NCI-H2227 (cell line): ENCODE results near the gene EFEMP1.

Experiments
- DNase-seq: peaks from one replicate; lab custom pipeline; 2025; ENCODE audit not compliant: unreplicated experiment; lab: John Stamatoyannopoulos, UW

Gene EFEMP1

DNA sequence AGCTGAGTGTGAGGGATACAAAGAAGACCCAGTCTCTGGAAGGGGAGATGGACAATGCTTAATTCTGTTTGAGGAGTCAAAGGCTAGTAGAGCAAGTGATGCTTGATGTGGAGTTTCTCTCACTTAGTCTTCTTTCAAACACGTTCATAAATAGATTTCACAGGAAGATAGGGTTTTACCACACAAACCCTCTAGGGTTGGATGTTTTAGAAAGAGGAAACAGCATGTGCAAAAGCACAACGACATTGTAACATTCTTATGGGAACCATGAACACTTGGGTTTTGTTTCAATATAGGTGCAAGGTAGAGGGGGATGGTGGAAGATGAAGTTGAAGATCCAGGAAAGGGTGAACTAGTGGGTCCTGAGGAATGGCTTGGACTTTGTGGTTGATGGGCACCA, 10.8 kb upstream of the EFEMP1 start:
- DNase-seq, result no peak

- DNase-seq, result no peak
Measured at GRCh38 chr2:55932843-55933242, 9.3 kb upstream of the EFEMP1 start.

DNA sequence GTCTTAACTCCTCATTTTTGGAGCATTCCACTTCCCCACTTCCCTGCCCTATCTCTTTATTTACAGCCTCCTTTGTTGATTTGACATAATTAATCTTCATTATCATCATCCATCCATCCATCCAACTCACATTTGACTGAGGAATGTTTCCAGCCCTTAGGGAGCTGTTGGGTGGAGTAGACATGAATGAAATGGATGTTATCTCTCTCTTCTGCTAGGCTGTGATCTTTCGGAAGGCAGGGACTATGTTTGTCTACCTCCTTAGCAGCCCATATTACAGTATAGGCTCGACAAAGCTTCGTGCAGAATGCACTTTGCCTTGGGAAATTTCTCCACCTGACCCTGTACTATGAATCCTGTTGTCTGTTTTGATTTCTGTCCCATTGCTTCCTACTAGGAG, 7.7 kb upstream of the EFEMP1 start:
- no peak for DNase-seq

- DNase-seq, result no peak
Measured at GRCh38 chr2:55929476-55929875, 5.9 kb upstream of the EFEMP1 start.

DNA sequence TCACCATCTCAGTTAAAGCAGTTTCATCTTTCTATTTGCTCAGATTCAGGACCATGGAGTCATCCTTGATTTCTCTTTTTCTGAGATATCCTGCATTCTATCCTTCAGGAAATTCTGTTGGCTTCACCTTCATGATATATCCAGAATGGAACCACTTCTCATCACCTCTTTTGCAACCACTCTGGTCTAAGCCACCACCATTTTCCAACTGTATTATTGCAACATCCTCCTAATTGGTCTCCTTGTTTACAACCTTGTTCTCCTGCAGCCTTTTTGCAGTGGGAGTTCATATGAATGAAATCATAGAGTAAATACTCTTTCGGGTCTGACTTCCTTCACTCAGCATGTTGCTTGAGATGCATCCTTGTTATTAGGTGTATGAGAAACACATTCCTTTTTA, 3.4 kb upstream of the EFEMP1 start:
- no peak for DNase-seq

- no peak for DNase-seq
Measured at GRCh38 chr2:55926246-55926645, 2.7 kb upstream of the EFEMP1 start.

- no peak for DNase-seq
Measured at GRCh38 chr2:55923982-55924321, 370 bp upstream of the EFEMP1 start.

DNA sequence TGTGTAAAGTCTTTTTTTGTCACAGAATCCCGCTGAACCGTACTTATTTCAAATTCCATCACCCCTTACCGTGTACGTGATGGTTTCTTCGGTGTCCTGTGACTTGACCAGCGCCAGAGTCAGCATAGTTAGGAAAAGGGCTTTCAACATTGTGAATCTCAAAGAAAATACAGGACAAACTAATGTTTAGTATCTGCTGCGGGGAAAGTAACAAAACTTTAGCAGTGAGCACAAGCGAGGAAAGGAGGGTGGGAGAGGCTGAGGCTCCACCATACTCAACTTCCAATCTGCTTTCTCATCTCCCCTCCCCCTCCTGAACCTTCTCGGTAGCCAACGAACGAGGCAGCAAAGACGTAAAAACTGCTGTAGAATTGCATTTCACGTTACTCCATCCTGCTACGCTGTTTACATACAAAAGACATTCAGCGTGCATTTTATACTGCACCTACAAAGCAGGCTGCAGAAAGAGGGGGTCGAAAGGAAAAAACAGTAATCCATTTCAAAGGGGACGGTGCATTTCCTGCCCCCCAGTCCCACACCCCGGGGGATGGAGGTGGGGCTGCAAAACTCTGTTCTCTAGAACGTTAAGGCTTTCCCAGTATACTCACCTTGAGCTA, 1.2 kb downstream of the EFEMP1 start:
- DNase-seq, result no peak

- no peak for DNase-seq
Measured at GRCh38 chr2:55919574-55919973, 4.0 kb downstream of the EFEMP1 start.

DNA sequence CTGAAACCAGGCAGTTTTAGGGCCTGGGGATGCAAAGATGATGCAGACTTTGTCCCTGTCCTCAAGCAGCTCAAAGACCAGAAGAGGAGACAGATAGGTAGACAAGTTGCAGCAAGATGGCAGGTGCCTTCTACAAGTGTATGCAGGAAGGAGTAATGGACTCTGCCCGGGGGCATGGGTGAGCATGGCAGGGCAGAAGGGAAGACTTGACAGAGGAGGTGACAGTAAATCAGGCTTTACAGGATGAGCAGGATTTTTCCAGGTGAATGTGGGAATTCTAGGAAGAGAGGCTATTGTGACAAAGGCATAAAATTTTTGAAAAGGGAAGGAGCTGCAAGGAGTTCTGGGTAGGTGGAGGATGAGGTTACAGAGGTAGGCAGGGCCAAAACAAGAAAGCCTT, 4.7 kb downstream of the EFEMP1 start:
- no peak for DNase-seq

DNA sequence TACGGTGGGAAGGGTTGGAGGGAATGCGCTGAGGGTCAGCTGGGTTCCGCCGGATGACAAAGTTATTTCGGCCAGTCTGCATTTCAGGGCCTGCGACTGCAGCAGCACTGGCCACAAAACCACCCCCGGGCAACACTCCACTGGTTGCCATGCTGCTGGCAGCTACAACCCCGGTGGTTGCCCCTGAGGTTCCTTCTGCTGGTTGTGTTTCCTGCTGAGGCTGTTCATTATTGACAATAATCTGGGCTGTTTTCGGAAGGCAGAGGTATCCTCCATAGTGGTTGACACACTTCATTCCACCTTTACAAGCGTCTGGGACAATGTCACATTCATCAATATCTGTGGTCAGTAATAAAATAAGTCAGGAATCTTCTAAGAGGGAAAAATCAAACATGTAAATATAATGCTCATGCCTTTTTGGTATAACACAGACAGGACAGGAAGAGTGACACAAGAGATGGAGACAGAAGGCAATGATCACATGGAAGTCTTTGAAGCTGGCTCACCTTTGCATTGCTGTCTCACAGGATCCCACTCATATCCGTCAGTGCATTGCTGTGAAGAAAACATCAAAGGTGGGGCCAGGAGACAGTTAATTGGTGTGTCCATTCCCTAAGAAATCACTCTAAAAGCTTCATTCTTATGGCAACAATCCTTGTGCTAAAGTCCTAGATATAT, 5.7 kb downstream of the EFEMP1 start:
- DNase-seq, result no peak

DNA sequence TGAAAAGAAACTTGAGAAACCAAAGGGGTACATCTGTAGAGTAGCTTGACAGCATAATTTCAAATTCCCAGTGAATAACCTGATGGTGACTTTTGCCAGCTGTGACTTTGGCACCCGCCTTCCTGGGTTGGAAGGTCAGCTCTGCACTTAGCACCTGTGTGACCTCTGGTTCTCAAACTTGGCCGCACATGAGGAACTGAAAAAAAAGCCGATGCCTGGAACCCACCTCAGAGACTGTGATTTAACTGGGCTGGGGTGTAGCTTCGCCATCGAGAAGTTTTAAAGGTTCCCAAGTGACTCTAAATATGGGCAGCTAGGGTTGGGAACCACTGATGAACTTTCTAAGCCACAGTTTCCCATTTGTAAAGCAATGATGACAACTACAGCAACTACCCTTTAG, 6.5 kb downstream of the EFEMP1 start:
- DNase-seq, result no peak

DNA sequence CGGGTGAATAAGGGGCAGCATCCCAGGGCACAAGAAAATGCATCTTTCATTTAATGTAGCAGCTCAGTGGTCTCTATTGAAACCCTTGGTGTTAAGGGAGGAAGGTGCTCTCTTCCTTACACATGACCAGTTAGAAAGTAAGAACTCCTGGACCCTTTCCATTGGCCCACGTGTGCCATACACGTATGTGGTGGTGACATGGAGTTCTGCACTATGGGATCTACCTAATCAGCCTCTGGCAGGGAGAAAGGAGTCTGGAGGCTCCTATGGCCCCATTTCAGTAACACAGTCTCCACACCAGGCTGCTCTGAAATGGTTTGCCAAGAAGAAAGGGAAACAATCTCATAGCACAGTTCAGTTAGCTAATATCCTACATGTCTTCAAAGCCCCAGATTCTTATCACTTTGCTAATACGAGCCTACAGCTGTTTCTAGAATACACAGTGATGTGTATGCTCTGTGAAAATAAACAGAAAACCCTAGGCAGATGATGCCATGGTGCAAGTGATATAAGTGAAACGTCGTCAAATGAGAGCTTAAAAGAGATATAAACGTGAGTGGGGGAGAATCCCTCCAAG, 7.0 kb downstream of the EFEMP1 start:
- no peak for DNase-seq

DNA sequence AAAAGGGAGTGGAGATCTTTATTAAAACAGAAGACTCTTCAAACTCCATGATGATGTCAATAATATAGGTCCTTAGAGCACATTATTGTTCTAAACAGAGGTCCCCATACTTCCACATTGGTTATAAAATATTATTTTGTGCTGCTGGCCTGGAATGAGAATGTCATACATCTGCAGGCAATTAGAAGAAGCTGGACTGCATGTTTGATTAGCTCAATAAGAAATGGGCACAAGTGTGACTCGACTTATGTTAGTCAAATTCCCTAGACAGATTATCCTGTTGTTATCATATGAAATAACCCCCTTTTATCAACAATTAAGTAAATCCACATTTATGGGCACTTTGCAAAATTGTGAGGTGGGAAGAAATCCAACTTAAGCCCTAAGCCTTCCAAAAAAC, 8.8 kb downstream of the EFEMP1 start:
- no peak for DNase-seq

DNA sequence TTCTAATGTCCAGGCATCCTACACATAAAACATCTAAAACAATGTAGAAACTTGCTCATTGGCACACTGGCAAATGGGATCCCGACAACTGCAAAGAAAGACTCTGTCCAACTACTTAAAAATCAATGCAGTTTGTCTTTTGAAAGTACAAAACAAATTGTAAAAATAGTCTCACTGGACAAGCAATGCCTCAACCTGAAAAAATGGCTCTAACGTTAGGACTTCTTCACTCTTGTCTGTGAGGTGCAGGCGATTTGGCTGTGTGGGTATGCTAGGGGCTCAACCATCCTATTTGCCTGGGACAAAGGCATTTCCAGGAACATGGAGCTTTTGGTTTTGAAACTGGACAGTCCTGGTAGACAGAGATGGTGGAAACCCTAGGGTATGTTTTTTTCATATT, 10.7 kb downstream of the EFEMP1 start:
- DNase-seq, result no peak

- DNase-seq, result no peak
Measured at GRCh38 chr2:55910077-55910476, 13.5 kb downstream of the EFEMP1 start.

DNA sequence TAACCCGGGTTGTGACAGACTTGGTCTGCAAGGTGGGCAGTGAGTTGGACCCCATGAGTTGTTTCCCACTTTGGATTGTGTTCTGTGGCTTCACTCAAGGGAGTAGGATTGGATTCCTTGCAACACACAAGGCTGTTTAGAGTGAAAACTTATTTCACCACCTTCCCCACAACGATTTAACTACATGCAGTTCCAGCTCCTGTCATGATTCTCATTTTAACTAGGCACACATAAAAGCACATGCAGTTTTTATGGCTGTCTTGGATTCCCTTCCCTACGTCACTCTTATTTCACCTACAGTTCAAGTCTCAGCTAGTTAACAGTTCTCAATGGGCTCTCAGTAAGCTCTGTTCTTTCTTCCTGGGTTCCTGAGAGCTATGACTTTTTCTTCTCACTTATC, 15.9 kb downstream of the EFEMP1 start:
- DNase-seq, result no peak

DNA sequence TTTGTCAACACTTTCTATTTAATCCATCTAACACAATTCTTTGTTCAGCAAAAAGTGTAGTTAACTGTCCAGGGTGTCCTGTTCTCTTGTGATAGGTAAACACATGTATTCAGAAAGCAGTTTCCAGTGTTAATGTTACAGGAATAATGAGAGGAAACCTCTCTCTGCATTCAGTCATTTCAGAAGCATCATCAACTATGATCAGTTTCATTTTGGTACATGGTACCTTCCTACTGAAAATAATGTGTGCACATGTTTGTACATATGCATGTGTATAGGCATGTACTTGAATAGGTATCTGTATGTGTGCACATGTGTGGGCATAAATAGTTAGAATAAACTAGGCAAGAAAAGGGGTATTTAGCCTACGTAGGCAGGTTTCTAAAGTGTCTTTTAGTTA, 16.6 kb downstream of the EFEMP1 start:
- no peak for DNase-seq

DNA sequence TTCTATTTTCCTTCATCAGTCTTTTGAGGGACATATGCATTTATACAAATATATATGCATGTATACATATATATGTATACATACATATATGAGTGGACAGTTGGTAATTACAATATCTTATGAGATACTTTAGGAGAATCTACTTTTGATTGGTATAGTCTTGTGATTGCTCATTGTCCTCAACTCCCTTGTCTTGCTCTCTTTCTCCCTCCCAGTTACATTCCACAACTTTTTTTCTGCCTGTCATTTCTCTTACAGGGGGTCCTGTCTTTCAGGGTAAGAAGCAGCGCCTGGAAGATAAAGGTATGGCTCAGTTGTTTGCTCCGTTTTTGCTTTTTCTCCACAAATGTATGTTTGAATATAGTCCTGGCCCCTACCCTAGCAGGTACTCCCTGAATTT, 19.9 kb downstream of the EFEMP1 start:
- no peak for DNase-seq

GRCh38 chr2:55902971-55903370, 20.6 kb downstream of the EFEMP1 start:
- no peak for DNase-seq

DNA sequence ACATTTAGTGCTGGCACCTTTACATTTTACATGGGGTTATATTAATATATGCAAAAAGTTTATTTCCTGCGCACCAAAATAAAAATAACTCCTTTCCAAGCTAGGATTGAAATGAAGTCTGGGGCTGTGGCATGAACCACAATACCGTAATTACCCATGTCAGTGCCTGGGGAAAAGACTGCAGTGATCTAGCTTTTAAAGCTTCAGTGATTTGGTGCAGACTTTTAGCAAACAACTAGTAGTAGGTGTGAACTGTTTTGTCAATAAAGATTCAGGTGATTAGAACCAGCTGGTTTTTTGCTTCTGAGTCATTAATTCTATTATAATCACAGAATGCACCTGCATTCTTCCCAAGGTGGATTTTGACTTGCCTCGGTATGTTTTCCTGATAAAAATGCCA, 21.2 kb downstream of the EFEMP1 start:
- DNase-seq, result no peak

GRCh38 chr2:55901941-55902340, 21.6 kb downstream of the EFEMP1 start:
- DNase-seq, result no peak

DNA sequence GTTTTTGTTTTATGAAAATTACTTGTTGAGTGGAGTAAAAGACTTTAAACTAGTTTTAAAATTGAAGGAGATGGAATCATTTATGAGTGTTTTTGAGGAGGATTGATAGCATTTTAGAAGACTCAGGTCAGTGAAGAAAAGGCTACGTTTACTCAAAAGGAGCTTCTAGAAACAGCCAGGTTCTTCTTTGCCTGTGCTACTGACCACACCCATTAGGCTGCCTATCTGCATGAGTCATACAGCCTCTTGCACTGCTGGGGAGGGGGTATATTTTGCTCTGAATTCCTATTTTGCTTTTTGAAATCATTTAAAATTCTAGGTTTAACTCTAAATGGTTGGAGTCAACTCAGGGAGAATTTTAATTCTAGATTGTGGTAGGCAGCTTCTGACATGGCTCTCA, 22.3 kb downstream of the EFEMP1 start:
- DNase-seq, result no peak
